OCI-LY3 (cell line): ENCODE results near the gene FRMD4A.

Experiments
- CTCF ChIP-seq: fragments of 200-600, 300-600 bp; sonication (generic); IDR thresholded peaks from 2 replicates; pipeline ENCODE4 v1.5.1; 2014; ENCODE audit warnings: antibody characterized with exemption, low read length, low read depth
- EZH2phosphoT487 ChIP-seq: fragments of 200-600 bp; shearing (Covaris generic); IDR thresholded peaks from 2 replicates; pipeline ENCODE4 v1.6.1; 2018; ENCODE audit warnings: antibody characterized with exemption, mixed run types, low read depth

- TF ChIP-seq CTCF (no peak), EZH2phosphoT487 (no peak)
Measured at GRCh38 chr10:13920465-13920864, 410.3 kb downstream of the FRMD4A start.
